Endothelial cell of umbilical vein (primary cell): ENCODE data around the gene CD48.

Experiments used
- CTCF ChIP-seq, 2 donors: IDR thresholded peaks; 1 replicate in 1 of 2; 2 replicates in 1 of 2; pipeline ENCODE4 v1.5.1; 2011; ENCODE audit warnings: low read length in 2 of 2, mild to moderate bottlenecking in 2 of 2, moderate library complexity in 2 of 2, control low read depth in 1 of 2, inconsistent platforms in 1 of 2, low read depth in 1 of 2; ENCODE audit not compliant: insufficient read depth in 1 of 2; ENCODE audit errors: extremely low read depth in 1 of 2
- EZH2 ChIP-seq: IDR thresholded peaks from 2 replicates; pipeline ENCODE4 v1.6.1; 2012; ENCODE audit warnings: borderline replicate concordance, low read depth, mild to moderate bottlenecking, moderate library complexity, low read length, inconsistent platforms; ENCODE audit not compliant: severe bottlenecking
- FOS ChIP-seq: IDR thresholded peaks from 2 replicates; pipeline ENCODE4 v1.6.1; 2011; ENCODE audit warnings: mild to moderate bottlenecking, low read length, moderate library complexity, borderline replicate concordance; ENCODE audit not compliant: insufficient read depth
- GATA2 ChIP-seq: IDR thresholded peaks from 2 replicates; pipeline ENCODE4 v1.7.0; 2011; ENCODE audit warnings: low read depth, mild to moderate bottlenecking, moderate library complexity, mixed read lengths, low read length; ENCODE audit not compliant: insufficient read length, insufficient read depth
- JUN ChIP-seq: IDR thresholded peaks from 2 replicates; pipeline ENCODE4 v1.6.1; 2011; ENCODE audit warnings: borderline replicate concordance, low read depth; ENCODE audit not compliant: insufficient read length, insufficient read depth
- MAX ChIP-seq: IDR thresholded peaks from 2 replicates; pipeline ENCODE4 v1.6.1; 2011; ENCODE audit not compliant: insufficient read depth, insufficient read length
- MYC ChIP-seq: IDR thresholded peaks from one replicate; pipeline ENCODE4 v1.6.1; 2011; ENCODE audit warnings: mild to moderate bottlenecking, low read depth, low read length
- POLR2A ChIP-seq: IDR thresholded peaks from 2 replicates; pipeline ENCODE4 v1.6.1; 2012; ENCODE audit warnings: low read depth, mild to moderate bottlenecking, control low read depth, low read length
- POLR2AphosphoS5 ChIP-seq: IDR thresholded peaks from 2 replicates; pipeline ENCODE4 v1.6.1; 2012; ENCODE audit warnings: low read depth, mild to moderate bottlenecking, control low read depth, low read length, moderate library complexity; ENCODE audit not compliant: insufficient read depth

GRCh38 chr1:160752924-160753323 is 41.3 kb upstream of the CD48 start:
- TF ChIP-seq CTCF (IDR thresholded peaks at IDR 0.05; ENCODE audit: extremely low read depth in 1 of 2, insufficient read depth in 1 of 2, low read depth in 1 of 2, low read length in 2 of 2) (no peak), POLR2A (no peak), EZH2 (no peak), JUN (no peak), MYC (no peak), POLR2AphosphoS5 (no peak), MAX (no peak), FOS (no peak), GATA2 (no peak)
